Karpas-422 (cell line): ENCODE measurements around the gene CLSTN1. TPM values are rescaled to one million over a fixed set of nuclear protein-coding genes. Genes with fewer than 3 reads are reported as not detected.
A peak's percentile ranks its signal among the peaks of the same experiment; 100 is the strongest.

Source experiments
- DNase-seq: peaks from one replicate; pipeline ENCODE4 v3.0.0-alpha.2; 2015
- H2AFZ ChIP-seq: fragments of 200-600 bp; sonication (generic); 2 replicates; pipeline ENCODE4 v1.6.1; 2014; ENCODE audit warnings: antibody characterized with exemption, low read length, mixed read lengths
- H3K27ac ChIP-seq: fragments of 200-600 bp; sonication (generic); 2 replicates; pipeline ENCODE4 v1.5.1; 2014; ENCODE audit warnings: mild to moderate bottlenecking, low read length, moderate library complexity
- H3K27me3 ChIP-seq: fragments of 200-600 bp; sonication (generic); 2 replicates; pipeline ENCODE4 v1.6.1; 2014; ENCODE audit warnings: low read length, mixed read lengths
- H3K36me3 ChIP-seq: fragments of 200-600 bp; sonication (generic); 2 replicates; pipeline ENCODE4 v1.6.1; 2014; ENCODE audit warnings: low read length, mixed read lengths; ENCODE audit not compliant: insufficient read depth
- H3K4me1 ChIP-seq: fragments of 200-600 bp; sonication (generic); 2 replicates; pipeline ENCODE4 v1.6.1; 2014; ENCODE audit warnings: mild to moderate bottlenecking, low read length, mixed read lengths
- H3K4me2 ChIP-seq: fragments of 200-600 bp; sonication (generic); 2 replicates; pipeline ENCODE4 v1.6.1; 2014; ENCODE audit warnings: low read length, low read depth, mild to moderate bottlenecking; ENCODE audit not compliant: poor library complexity, severe bottlenecking
- H3K4me3 ChIP-seq: fragments of 200-600 bp; sonication (generic); 2 replicates; pipeline ENCODE4 v1.5.1; 2014; ENCODE audit warnings: mild to moderate bottlenecking, antibody characterized with exemption, low read length, mixed read lengths
- H3K79me2 ChIP-seq: fragments of 200-600 bp; sonication (generic); 2 replicates; pipeline ENCODE4 v1.6.1; 2014; ENCODE audit warnings: mild to moderate bottlenecking, low read length, mixed read lengths
- H3K9ac ChIP-seq: fragments of 200-600 bp; sonication (generic); 2 replicates; pipeline ENCODE4 v1.6.0; 2014; ENCODE audit warnings: low read length
- H3K9me2 ChIP-seq: fragments of 200-600 bp; sonication (generic), shearing (Covaris generic); replicated peaks from 2 replicates; pipeline ENCODE4 v1.6.0; 2014; ENCODE audit warnings: mild to moderate bottlenecking, low read length, moderate library complexity; ENCODE audit not compliant: insufficient read depth
- H3K9me3 ChIP-seq: fragments of 300-700, 200-600 bp; sonication (generic); 2 replicates; pipeline ENCODE4 v1.6.1; 2014; ENCODE audit warnings: low read length, mixed read lengths
- H4K20me1 ChIP-seq: fragments of 200-600 bp; sonication (generic); 2 replicates; pipeline ENCODE4 v1.6.1; 2014; ENCODE audit warnings: mild to moderate bottlenecking, antibody characterized with exemption, low read length, low read depth; ENCODE audit not compliant: insufficient read depth
- total RNA-seq: library from RNA; depleted of rRNA; stranded (reverse); fragments of >200 nt; shearing (Covaris generic); gene quantifications from 2 replicates; pipeline ENCODE4 v1.2.3, GENCODE V29; 2014; ENCODE audit warnings: low replicate concordance

Gene CLSTN1
- total RNA-seq, 1 experiment from 2014 or later: 52.0 TPM

DNA sequence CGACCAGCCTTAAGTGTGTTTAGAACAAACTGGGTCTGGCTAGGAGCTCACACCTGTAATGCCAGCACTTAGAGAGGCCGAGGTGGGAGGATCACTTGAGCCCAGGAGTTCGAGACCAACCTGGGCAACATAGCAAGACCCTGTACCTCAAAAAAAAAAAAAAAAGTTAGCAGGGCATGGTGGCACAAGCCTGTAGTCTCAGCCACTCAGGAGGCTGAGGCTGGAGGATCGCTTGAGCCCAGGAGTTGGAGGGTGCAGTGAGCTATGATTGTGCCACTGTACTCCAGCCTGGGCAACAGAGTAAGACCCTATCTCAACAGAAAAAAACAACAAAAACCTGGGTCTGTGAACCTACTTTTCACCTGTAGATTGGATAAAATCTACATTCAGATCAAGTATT, 117.6 kb downstream of the CLSTN1 start:
- Histone ChIP-seq H3K27me3 (no peaks in the 10 kb centered on the region), H3K9ac (no peak overlapping the region), H3K4me2 (no peak overlapping the region), H3K9me3 (no peaks in the 10 kb centered on the region), H3K4me3 (no peak overlapping the region), H3K4me1 (peaks cover 15% of the 10 kb centered on the region), H3K9me2 (no peaks in the 10 kb centered on the region), H3K79me2 (peaks cover 13% of the 10 kb centered on the region; the same call in 1 of the 2 replicates), H4K20me1 (no peaks in the 10 kb centered on the region), H3K36me3 (no peaks in the 10 kb centered on the region), H2AFZ (no peak overlapping the region), H3K27ac (no peak overlapping the region)
- no peak for DNase-seq

- H3K9ac ChIP-seq: no peak overlapping the region
- H3K79me2 ChIP-seq: peaks cover 13% of the 10 kb centered on the region; the same call in 1 of the 2 replicates
- no peaks in the 10 kb centered on the region for H3K27me3 ChIP-seq
- H3K4me1 ChIP-seq: peaks cover 15% of the 10 kb centered on the region
- H3K4me2 ChIP-seq: no peak overlapping the region
- no peak for DNase-seq
- H4K20me1 ChIP-seq: no peaks in the 10 kb centered on the region
- H3K27ac ChIP-seq: no peak overlapping the region
- H3K36me3 ChIP-seq: no peaks in the 10 kb centered on the region
- no peaks in the 10 kb centered on the region for H3K9me2 ChIP-seq
- no peak overlapping the region for H2AFZ ChIP-seq
- H3K4me3 ChIP-seq: no peak overlapping the region
- H3K9me3 ChIP-seq: no peaks in the 10 kb centered on the region
These were observed 118.2 kb downstream of the CLSTN1 start for GRCh38 chr1:9705337-9706093.

DNA sequence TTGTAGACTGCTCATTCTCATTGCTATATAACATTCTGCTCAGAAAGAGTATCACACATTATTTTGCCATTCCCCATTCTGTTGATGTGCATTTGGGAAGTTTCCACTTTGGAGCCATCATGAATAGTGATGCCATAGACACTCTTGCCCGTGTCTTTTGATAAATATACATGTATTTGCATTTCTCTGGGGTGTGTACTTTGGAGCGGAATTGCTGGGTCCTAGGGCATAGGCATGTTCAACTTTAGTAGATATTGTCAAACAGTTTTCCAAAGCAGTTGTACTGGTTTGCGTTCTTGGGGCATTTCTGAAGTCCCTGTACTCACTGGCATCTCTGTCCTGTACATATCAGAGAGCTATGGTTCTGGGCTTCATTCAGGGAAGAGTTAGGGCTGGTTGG, 120.1 kb downstream of the CLSTN1 start:
- Histone ChIP-seq H3K79me2 (peaks cover 13% of the 10 kb centered on the region; the same call in 1 of the 2 replicates), H2AFZ (no peak overlapping the region), H3K4me1 (peaks cover 15% of the 10 kb centered on the region), H3K9ac (no peak overlapping the region), H3K9me2 (no peaks in the 10 kb centered on the region), H4K20me1 (no peaks in the 10 kb centered on the region), H3K9me3 (no peaks in the 10 kb centered on the region), H3K27me3 (no peaks in the 10 kb centered on the region), H3K4me2 (no peak overlapping the region), H3K4me3 (no peak overlapping the region), H3K36me3 (no peaks in the 10 kb centered on the region), H3K27ac (peak overlapping the region; percentile 24)
- DNase-seq: no peak

GRCh38 chr1:9703165-9703509, 120.6 kb downstream of the CLSTN1 start:
- Histone ChIP-seq H3K27me3 (no peaks in the 10 kb centered on the region), H2AFZ (no peak overlapping the region), H3K9me2 (no peaks in the 10 kb centered on the region), H3K4me3 (no peak overlapping the region), H3K4me1 (peaks cover 15% of the 10 kb centered on the region), H3K4me2 (no peak overlapping the region), H3K9ac (no peak overlapping the region), H3K27ac (no peak overlapping the region), H4K20me1 (no peaks in the 10 kb centered on the region), H3K36me3 (no peaks in the 10 kb centered on the region), H3K9me3 (no peaks in the 10 kb centered on the region), H3K79me2 (peaks cover 13% of the 10 kb centered on the region; the same call in 1 of the 2 replicates)
- DNase-seq: no peak

- Histone ChIP-seq H3K27ac (no peak overlapping the region), H3K9me3 (no peaks in the 10 kb centered on the region), H2AFZ (no peak overlapping the region), H3K9me2 (no peaks in the 10 kb centered on the region), H3K4me2 (no peak overlapping the region), H4K20me1 (no peaks in the 10 kb centered on the region), H3K4me3 (no peak overlapping the region), H3K9ac (no peak overlapping the region), H3K4me1 (peaks cover 15% of the 10 kb centered on the region), H3K79me2 (peaks cover 13% of the 10 kb centered on the region; the same call in 1 of the 2 replicates), H3K36me3 (no peaks in the 10 kb centered on the region), H3K27me3 (no peaks in the 10 kb centered on the region)
- DNase-seq: no peak
These were observed 122.1 kb downstream of the CLSTN1 start for GRCh38 chr1:9701665-9702064.

GRCh38 chr1:9700340-9700739, 123.4 kb downstream of the CLSTN1 start:
- no peak for DNase-seq
- Histone ChIP-seq H3K4me3 (no peak overlapping the region), H3K9me3 (no peaks in the 10 kb centered on the region), H3K4me2 (no peak overlapping the region), H3K79me2 (peaks cover 13% of the 10 kb centered on the region; the same call in 1 of the 2 replicates), H3K36me3 (no peaks in the 10 kb centered on the region), H3K4me1 (peaks cover 15% of the 10 kb centered on the region), H3K27ac (no peak overlapping the region), H3K9me2 (no peaks in the 10 kb centered on the region), H2AFZ (no peak overlapping the region), H3K9ac (no peak overlapping the region), H3K27me3 (no peaks in the 10 kb centered on the region), H4K20me1 (no peaks in the 10 kb centered on the region)

DNA sequence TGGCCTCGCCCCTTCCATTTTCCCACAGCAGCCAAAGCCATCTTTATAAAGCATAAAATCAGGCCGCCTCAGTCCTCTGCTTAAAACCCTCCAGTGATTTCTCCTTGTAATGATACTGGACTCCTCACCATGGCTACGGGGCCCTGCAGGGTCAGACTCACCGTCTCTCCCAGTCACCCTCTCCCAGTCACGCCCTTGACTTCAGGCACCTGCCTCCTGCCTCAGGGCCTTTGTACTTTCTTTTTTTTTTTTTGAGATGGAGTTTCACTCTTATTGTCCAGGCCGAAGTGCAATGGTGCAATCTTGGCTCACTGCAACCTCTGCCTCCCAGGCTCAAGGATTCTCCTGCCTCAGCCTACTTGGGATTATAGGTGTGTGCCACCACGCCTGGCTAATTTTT, 124.4 kb downstream of the CLSTN1 start:
- Histone ChIP-seq H3K9me2 (no peaks in the 10 kb centered on the region), H3K36me3 (no peaks in the 10 kb centered on the region), H2AFZ (no peak overlapping the region), H3K27me3 (no peaks in the 10 kb centered on the region), H3K4me1 (peaks cover 8% of the 10 kb centered on the region), H3K4me2 (no peak overlapping the region), H3K4me3 (no peak overlapping the region), H3K27ac (no peak overlapping the region), H3K9me3 (no peaks in the 10 kb centered on the region), H4K20me1 (no peaks in the 10 kb centered on the region), H3K9ac (no peak overlapping the region), H3K79me2 (peaks cover 9% of the 10 kb centered on the region; the same call in 1 of the 2 replicates)
- DNase-seq: no peak

DNA sequence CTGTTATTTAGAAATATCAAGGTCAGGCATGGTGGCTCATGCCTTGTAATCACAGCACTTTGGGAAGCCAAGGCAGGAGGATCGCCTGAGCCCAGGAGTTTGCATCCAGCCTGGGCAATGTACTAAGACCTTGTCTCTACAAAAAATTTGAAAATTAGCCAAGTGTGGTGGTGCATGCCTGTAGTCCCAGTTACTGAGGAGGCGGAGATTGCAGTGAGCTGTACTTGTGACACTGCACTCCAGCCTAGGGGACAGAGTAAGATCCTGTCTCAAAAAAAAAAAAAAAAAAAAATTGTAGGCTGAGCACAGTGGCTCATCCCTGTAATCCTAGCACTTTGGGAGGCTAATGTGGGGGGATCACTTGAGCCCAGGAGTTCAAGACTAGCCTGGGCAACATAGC, 127.0 kb downstream of the CLSTN1 start:
- peak; percentile 59 for DNase-seq
- Histone ChIP-seq H3K36me3 (no peaks in the 10 kb centered on the region), H3K9me3 (no peaks in the 10 kb centered on the region), H3K9me2 (no peaks in the 10 kb centered on the region), H3K79me2 (no peaks in the 10 kb centered on the region; the same call in 1 of the 2 replicates), H3K4me2 (no peak overlapping the region), H3K9ac (no peak overlapping the region), H3K4me3 (no peak overlapping the region), H2AFZ (no peak overlapping the region), H4K20me1 (no peaks in the 10 kb centered on the region), H3K4me1 (no peaks in the 10 kb centered on the region), H3K27ac (no peak overlapping the region), H3K27me3 (no peaks in the 10 kb centered on the region)
